Measurements from ENCODE around the gene IGFL1.
"Not testable (repeated sequence)": the region's sequence is repeated elsewhere in the genome, so short reads cannot be mapped to it uniquely, and the experiment has no call there.

- TF ChIP-seq CTCF, POLR2A (IDR thresholded peaks at IDR 0.05): not testable (repeated sequence)
These were observed 44.4 kb downstream of the IGFL1 start for GRCh38 chr19:46273931-46274330.

All from heart left ventricle (tissue), 13 donors.